ENCODE measurements around the gene PRAMEF14.
"Not testable (repeated sequence)": the region's sequence is repeated elsewhere in the genome, so short reads cannot be mapped to it uniquely, and the experiment has no call there.

PRAMEF14 gene

GRCh38 chr1:13347034-13347433 is at the start of gene PRAMEF14:
Gene PRAMEF14 (minus strand): TSS chr1:13347134. CDS start chr1:13345314, 1,820 bp downstream.
- not testable (repeated sequence) for H3K27ac ChIP-seq

GRCh38 chr1:13395311-13395710 is 48.4 kb upstream of the PRAMEF14 start:
- not testable (repeated sequence) for H3K27ac ChIP-seq, H3K4me3 ChIP-seq

More at GRCh38 chr1:13347034-13347433, at the start of gene PRAMEF14:
- H3K4me3 ChIP-seq: not testable (repeated sequence)

- not testable (repeated sequence) for H3K4me3 ChIP-seq, H3K27ac ChIP-seq
Observed at GRCh38 chr1:13394761-13395160, 47.8 kb upstream of the PRAMEF14 start.

GRCh38 chr1:13393004-13393403 is 46.1 kb upstream of the PRAMEF14 start:
- not testable (repeated sequence) for H3K27ac ChIP-seq, H3K4me3 ChIP-seq

GRCh38 chr1:13389332-13389731 is 42.4 kb upstream of the PRAMEF14 start, which contains the start of gene PRAMEF17:
Gene PRAMEF17 (plus strand): TSS chr1:13389632. CDS start chr1:13389658, 26 bp downstream.
- H3K27ac ChIP-seq, H3K4me3 ChIP-seq: not testable (repeated sequence)

- H3K4me3 ChIP-seq, H3K27ac ChIP-seq: not testable (repeated sequence)
Observed at GRCh38 chr1:13380380-13380779, 33.4 kb upstream of the PRAMEF14 start.

- H3K27ac ChIP-seq, H3K4me3 ChIP-seq: not testable (repeated sequence)
Observed at GRCh38 chr1:13378983-13379382, 32.0 kb upstream of the PRAMEF14 start.

GRCh38 chr1:13368544-13368943 is 21.6 kb upstream of the PRAMEF14 start:
- H3K27ac ChIP-seq, H3K4me3 ChIP-seq: not testable (repeated sequence)

- H3K27ac ChIP-seq, H3K4me3 ChIP-seq: not testable (repeated sequence)
Observed at GRCh38 chr1:13366536-13366935, 19.6 kb upstream of the PRAMEF14 start.

- not testable (repeated sequence) for H3K4me3 ChIP-seq, H3K27ac ChIP-seq
Observed at GRCh38 chr1:13364928-13365327, 18.0 kb upstream of the PRAMEF14 start.

- H3K4me3 ChIP-seq: not testable (repeated sequence)
Observed at GRCh38 chr1:13362364-13362763, 15.4 kb upstream of the PRAMEF14 start.

GRCh38 chr1:13356774-13357173 is 9.8 kb upstream of the PRAMEF14 start:
- not testable (repeated sequence) for H3K27ac ChIP-seq, H3K4me3 ChIP-seq

More at GRCh38 chr1:13362364-13362763, 15.4 kb upstream of the PRAMEF14 start:
- not testable (repeated sequence) for H3K27ac ChIP-seq

- H3K27ac ChIP-seq, H3K4me3 ChIP-seq: not testable (repeated sequence)
Observed at GRCh38 chr1:13354475-13354874, 7.5 kb upstream of the PRAMEF14 start.

- not testable (repeated sequence) for H3K4me3 ChIP-seq, H3K27ac ChIP-seq
Observed at GRCh38 chr1:13353476-13353875, 6.5 kb upstream of the PRAMEF14 start.

GRCh38 chr1:13342496-13342895 is 4.4 kb downstream of the PRAMEF14 start:
- not testable (repeated sequence) for H3K27ac ChIP-seq, H3K4me3 ChIP-seq

GRCh38 chr1:13315281-13315680 is 31.7 kb downstream of the PRAMEF14 start, which contains the start of gene PRAMEF15:
Gene PRAMEF15 (plus strand): TSS chr1:13315581. CDS start chr1:13318408, 2,827 bp downstream.
- H3K27ac ChIP-seq, H3K4me3 ChIP-seq: not testable (repeated sequence)

- H3K4me3 ChIP-seq, H3K27ac ChIP-seq: not testable (repeated sequence)
Observed at GRCh38 chr1:13303239-13303638, 43.7 kb downstream of the PRAMEF14 start, which contains the start of gene PRAMEF33. Gene PRAMEF33 (plus strand): TSS chr1:13303539. CDS start chr1:13305955, 2,416 bp downstream.

GRCh38 chr1:13302197-13302596 is 44.7 kb downstream of the PRAMEF14 start:
- not testable (repeated sequence) for H3K4me3 ChIP-seq, H3K27ac ChIP-seq

- H3K27ac ChIP-seq, H3K4me3 ChIP-seq: not testable (repeated sequence)
Observed at GRCh38 chr1:13298699-13299098, 48.2 kb downstream of the PRAMEF14 start.

GRCh38 chr1:13297216-13297931 is 49.6 kb downstream of the PRAMEF14 start:
- not testable (repeated sequence) for H3K27ac ChIP-seq, H3K4me3 ChIP-seq
